ENCODE results near the gene PPM1N.

GRCh38 chr19:45477186-45477585 is 21.1 kb upstream of the PPM1N start:
- TF ChIP-seq CTCF (IDR thresholded peaks at IDR 0.05), result no peak
- TF ChIP-seq POLR2A (IDR thresholded peaks at IDR 0.05), result no peak

All from Peyer's patch (tissue), 4 donors.